Measurements from ENCODE around the gene HOMEZ. TPM values are rescaled to one million over a fixed set of nuclear protein-coding genes. Genes with fewer than 3 reads are reported as not detected.

The HOMEZ gene
- total RNA-seq, 1 donor from 2014 or later = 6.7 TPM

Small RNA genes lying within 50 kb of the gene (small RNA-seq; reads per million reads assigned to genes)
- not detected for gene AL049829.1 (ENCODE audit: low replicate concordance)
- gene RNU6-1046P (ENCODE audit: low replicate concordance) = not detected

Other genes with a start within 250 kb of the HOMEZ start
- not detected for gene PSMB11, start 243.9 kb downstream of the HOMEZ start, total RNA-seq
- gene CDH24, start 228.6 kb downstream of the HOMEZ start, total RNA-seq = 4.5 TPM
- 103 TPM for gene ACIN1, start 191.0 kb downstream of the HOMEZ start, total RNA-seq
- gene C14orf119, start 190.6 kb downstream of the HOMEZ start, total RNA-seq = 25.5 TPM
- gene CIROP, start 181.1 kb downstream of the HOMEZ start, total RNA-seq = not detected
- gene CEBPE, start 166.9 kb downstream of the HOMEZ start, total RNA-seq = not detected
- gene SLC7A8, start 102.5 kb downstream of the HOMEZ start, total RNA-seq = 5.6 TPM
- gene RNF212B, start 48.2 kb downstream of the HOMEZ start, total RNA-seq = not detected
- gene PPP1R3E, start 16.7 kb upstream of the HOMEZ start, total RNA-seq = 12.4 TPM
- gene BCL2L2, start 20.7 kb upstream of the HOMEZ start, total RNA-seq = 24.1 TPM
- 55.6 TPM for gene PABPN1, start 35.3 kb upstream of the HOMEZ start, total RNA-seq
- gene SLC22A17, start 66.8 kb upstream of the HOMEZ start, total RNA-seq = 30.5 TPM
- 28.2 TPM for gene EFS, start 79.0 kb upstream of the HOMEZ start, total RNA-seq
- gene IL25, start 86.7 kb upstream of the HOMEZ start, total RNA-seq = not detected
- 2.3 TPM for gene CMTM5, start 90.9 kb upstream of the HOMEZ start, total RNA-seq
- 3.3 TPM for gene MYH6, start 122.1 kb upstream of the HOMEZ start, total RNA-seq
- gene MYH7, start 149.5 kb upstream of the HOMEZ start, total RNA-seq = 218 TPM
- 31.6 TPM for gene NGDN, start 183.6 kb upstream of the HOMEZ start, total RNA-seq

Measured in tongue (tissue), 2 donors.